ENCODE results near the gene TUG1.

The TUG1 gene

DNA sequence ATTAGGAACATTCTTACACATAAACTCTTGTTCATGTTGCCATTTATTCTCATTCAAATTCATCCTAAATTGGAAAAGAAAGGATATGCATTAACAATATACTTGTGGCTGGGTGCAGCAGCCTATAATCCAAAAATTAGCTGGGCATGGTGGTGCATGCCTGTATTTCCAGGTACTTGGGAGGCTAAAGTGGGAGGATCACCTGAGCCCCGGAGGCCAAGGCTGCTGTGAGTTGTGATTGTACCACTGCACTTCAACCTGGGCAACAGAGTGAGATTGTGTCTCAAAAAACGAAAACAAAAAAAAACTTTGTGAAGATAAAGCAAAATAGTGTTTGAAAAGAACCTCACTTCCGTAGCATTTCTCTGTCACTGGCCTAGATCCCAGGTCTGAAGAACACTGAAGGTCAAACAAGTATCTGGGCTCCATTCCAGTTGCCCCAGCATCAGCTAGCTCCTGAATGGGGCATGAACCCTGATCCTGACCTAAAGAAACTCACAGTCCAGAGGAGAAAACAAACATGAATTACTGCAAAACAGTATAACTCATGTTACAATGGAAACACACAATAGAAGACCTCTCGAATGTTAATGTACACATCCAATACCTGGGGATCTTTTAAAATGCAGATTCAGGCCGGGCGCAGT is 32.2 kb downstream of the TUG1 start:
- TF ChIP-seq, protein P1, sequence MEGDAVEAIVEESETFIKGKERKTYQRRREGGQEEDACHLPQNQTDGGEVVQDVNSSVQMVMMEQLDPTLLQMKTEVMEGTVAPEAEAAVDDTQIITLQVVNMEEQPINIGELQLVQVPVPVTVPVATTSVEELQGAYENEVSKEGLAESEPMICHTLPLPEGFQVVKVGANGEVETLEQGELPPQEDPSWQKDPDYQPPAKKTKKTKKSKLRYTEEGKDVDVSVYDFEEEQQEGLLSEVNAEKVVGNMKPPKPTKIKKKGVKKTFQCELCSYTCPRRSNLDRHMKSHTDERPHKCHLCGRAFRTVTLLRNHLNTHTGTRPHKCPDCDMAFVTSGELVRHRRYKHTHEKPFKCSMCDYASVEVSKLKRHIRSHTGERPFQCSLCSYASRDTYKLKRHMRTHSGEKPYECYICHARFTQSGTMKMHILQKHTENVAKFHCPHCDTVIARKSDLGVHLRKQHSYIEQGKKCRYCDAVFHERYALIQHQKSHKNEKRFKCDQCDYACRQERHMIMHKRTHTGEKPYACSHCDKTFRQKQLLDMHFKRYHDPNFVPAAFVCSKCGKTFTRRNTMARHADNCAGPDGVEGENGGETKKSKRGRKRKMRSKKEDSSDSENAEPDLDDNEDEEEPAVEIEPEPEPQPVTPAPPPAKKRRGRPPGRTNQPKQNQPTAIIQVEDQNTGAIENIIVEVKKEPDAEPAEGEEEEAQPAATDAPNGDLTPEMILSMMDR (IDR thresholded peaks at IDR 0.05; ENCODE audit: poor library complexity, severe bottlenecking): no peak
- Histone ChIP-seq H3K4me3 (ENCODE audit: severe bottlenecking) (no peak overlapping the region), H3K36me3 (ENCODE audit: low read depth) (no peaks in the 10 kb centered on the region), H3K9me3 (ENCODE audit: severe bottlenecking) (no peaks in the 10 kb centered on the region), H3K27me3 (ENCODE audit: insufficient read depth, poor library complexity, severe bottlenecking) (no peaks in the 10 kb centered on the region), H3K4me1 (ENCODE audit: insufficient read depth, poor library complexity, severe bottlenecking) (no peaks in the 10 kb centered on the region), H3K27ac (ENCODE audit: poor library complexity, severe bottlenecking) (no peak overlapping the region)
- ATAC-seq (ENCODE audit: low read depth): no peak
- no peak for DNase-seq (ENCODE audit: low spot score)

DNA sequence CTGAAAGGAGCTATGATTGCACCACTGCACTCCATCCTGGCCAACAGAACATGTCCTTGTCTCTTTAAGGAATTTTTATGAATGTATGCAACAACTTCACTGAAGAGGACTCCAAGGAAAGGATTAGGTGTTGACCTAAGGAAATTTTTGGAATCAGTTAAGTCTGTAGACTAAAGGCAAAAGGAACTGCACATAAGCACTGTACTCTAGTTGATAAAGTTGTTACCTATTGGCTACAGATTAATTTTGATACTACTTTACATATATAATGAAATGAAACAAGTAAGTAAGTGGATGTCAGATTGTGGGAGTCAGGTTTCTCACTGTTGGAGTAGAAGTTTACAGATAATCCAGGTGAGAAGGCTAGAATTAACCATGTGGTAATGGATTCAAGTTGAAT is 36.5 kb downstream of the TUG1 start:
- H3K27me3 ChIP-seq (ENCODE audit: insufficient read depth, poor library complexity, severe bottlenecking): no peaks in the 10 kb centered on the region
- ATAC-seq (ENCODE audit: low read depth): no peak
- H3K4me3 ChIP-seq (ENCODE audit: severe bottlenecking): no peak overlapping the region
- TF ChIP-seq, protein P1 (IDR thresholded peaks at IDR 0.05; ENCODE audit: poor library complexity, severe bottlenecking): no peak
- no peaks in the 10 kb centered on the region for H3K4me1 ChIP-seq (ENCODE audit: insufficient read depth, poor library complexity, severe bottlenecking)
- no peaks in the 10 kb centered on the region for H3K9me3 ChIP-seq (ENCODE audit: severe bottlenecking)
- no peak overlapping the region for H3K27ac ChIP-seq (ENCODE audit: poor library complexity, severe bottlenecking)
- no peak for DNase-seq (ENCODE audit: low spot score)
- no peaks in the 10 kb centered on the region for H3K36me3 ChIP-seq (ENCODE audit: low read depth)

DNA sequence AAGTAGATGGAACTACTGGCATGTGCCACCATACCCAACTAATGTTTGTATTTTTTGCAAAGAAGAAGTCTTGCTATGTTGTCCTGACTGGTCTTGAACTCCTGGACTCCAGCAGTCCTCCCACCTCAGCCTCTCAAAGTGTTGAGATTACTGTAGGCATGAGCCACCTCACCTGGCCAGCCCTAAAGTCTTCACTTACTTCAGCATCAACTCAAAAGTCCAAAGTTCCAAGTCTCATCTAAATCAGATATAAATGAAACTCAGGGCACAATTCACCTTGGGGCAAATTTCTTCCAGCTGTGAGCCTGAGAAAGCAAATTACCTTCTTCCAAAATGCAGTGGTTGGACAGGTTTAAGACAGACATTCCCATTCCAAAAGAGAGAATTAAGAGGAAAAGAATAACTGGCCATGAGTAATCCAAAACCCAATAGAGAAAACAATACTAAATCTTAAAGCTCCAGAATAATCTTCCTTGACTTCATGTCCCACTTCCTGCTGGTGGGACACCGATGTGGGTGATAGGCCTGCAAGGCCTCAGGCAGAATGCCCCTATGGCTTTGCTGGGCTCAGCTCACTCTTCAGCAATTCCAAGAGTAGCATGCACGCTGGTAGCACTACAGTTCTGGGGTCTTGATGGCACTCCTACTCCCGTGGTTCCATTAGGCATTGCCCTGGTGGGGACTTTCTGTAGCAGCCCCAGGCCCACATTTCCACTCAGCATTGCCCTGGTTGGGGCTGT is 50.3 kb downstream of the TUG1 start:
- DNase-seq (ENCODE audit: low spot score): no peak
- TF ChIP-seq, protein P1 (IDR thresholded peaks at IDR 0.05; ENCODE audit: poor library complexity, severe bottlenecking): no peak
- Histone ChIP-seq H3K27ac (ENCODE audit: poor library complexity, severe bottlenecking) (no peak overlapping the region), H3K27me3 (ENCODE audit: insufficient read depth, poor library complexity, severe bottlenecking) (no peaks in the 10 kb centered on the region), H3K9me3 (ENCODE audit: severe bottlenecking) (no peaks in the 10 kb centered on the region), H3K4me3 (ENCODE audit: severe bottlenecking) (no peak overlapping the region), H3K36me3 (ENCODE audit: low read depth) (no peaks in the 10 kb centered on the region), H3K4me1 (ENCODE audit: insufficient read depth, poor library complexity, severe bottlenecking) (no peaks in the 10 kb centered on the region)
- no peak for ATAC-seq (ENCODE audit: low read depth)

DNA sequence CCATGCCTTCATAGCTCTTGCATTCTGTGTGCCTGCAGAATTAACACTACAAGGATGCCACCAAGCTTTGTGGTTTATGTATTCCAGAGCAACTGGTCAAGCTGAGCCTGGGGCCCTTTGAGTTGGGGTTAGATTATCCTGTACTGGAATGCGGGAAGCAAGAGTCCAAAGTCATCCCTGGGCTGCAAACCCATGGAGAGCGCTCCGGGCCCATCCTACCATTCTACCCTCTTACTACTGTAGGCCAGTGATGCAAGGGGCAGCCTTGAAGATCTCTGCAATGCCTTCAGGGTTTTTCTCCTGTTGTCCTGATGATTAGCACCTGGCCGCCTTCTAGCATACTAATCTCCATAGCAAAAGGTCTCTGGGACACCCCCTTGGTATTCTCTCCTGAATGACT is 51.3 kb downstream of the TUG1 start:
- Histone ChIP-seq H3K9me3 (ENCODE audit: severe bottlenecking) (no peaks in the 10 kb centered on the region), H3K4me1 (ENCODE audit: insufficient read depth, poor library complexity, severe bottlenecking) (no peaks in the 10 kb centered on the region), H3K27ac (ENCODE audit: poor library complexity, severe bottlenecking) (no peak overlapping the region), H3K36me3 (ENCODE audit: low read depth) (no peaks in the 10 kb centered on the region), H3K4me3 (ENCODE audit: severe bottlenecking) (no peak overlapping the region), H3K27me3 (ENCODE audit: insufficient read depth, poor library complexity, severe bottlenecking) (no peaks in the 10 kb centered on the region)
- DNase-seq (ENCODE audit: low spot score): no peak
- TF ChIP-seq, protein P1 (IDR thresholded peaks at IDR 0.05; ENCODE audit: poor library complexity, severe bottlenecking): no peak
- ATAC-seq (ENCODE audit: low read depth): no peak

DNA sequence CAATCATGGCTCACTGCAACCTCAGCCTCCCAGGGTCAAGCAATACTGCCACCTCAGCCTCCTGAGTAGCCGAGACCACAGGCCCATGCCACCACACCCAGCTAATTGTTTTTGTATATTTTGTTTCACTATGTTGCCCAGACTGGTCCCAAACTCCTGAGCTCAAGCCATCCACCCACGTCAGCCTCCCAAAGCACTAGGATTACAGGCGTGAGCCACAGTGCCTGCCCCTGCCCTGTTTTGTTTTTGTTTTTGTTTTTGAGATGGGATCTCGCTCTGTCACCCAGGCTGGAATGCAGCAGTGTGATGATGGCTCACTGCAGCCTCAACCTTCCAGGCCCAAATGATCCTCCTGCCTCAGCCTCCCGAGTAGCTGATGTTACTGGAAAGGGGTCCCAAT is 53.5 kb downstream of the TUG1 start:
- H3K36me3 ChIP-seq (ENCODE audit: low read depth): no peaks in the 10 kb centered on the region
- TF ChIP-seq, protein P1 (IDR thresholded peaks at IDR 0.05; ENCODE audit: poor library complexity, severe bottlenecking): no peak
- no peaks in the 10 kb centered on the region for H3K27me3 ChIP-seq (ENCODE audit: insufficient read depth, poor library complexity, severe bottlenecking)
- no peaks in the 10 kb centered on the region for H3K9me3 ChIP-seq (ENCODE audit: severe bottlenecking)
- H3K4me3 ChIP-seq (ENCODE audit: severe bottlenecking): no peak overlapping the region
- ATAC-seq (ENCODE audit: low read depth): no peak
- DNase-seq (ENCODE audit: low spot score): peak; percentile 4
- no peaks in the 10 kb centered on the region for H3K4me1 ChIP-seq (ENCODE audit: insufficient read depth, poor library complexity, severe bottlenecking)
- H3K27ac ChIP-seq (ENCODE audit: poor library complexity, severe bottlenecking): no peak overlapping the region

Data from RWPE2 (cell line).